ENCODE measurements around the gene DCUN1D5.

GRCh38 chr11:103071008-103071407 lies 21.0 kb downstream of the DCUN1D5 start:
- TF ChIP-seq CTCF (IDR thresholded peaks at IDR 0.05) (no peak), POLR2A (IDR thresholded peaks at IDR 0.05) (no peak)
